Ascending aorta (tissue), 2 donors: ENCODE results near the gene PRSS27. TPM values are rescaled to one million over a fixed set of nuclear protein-coding genes. Genes with fewer than 3 reads are reported as not detected.
A peak's percentile ranks its signal among the peaks of the same experiment; 100 is the strongest.
"Not testable (repeated sequence)": the region's sequence is repeated elsewhere in the genome, so short reads cannot be mapped to it uniquely, and the experiment has no call there.

ENCODE experiments used
- DNase-seq, 2 donors: peaks; one replicate each; pipeline ENCODE4 v3.0.0-alpha.2; 2019; ENCODE audit warnings: low spot score in 2 of 2
- H3K27ac ChIP-seq, 2 donors: fragments of 200-600 bp; sonication (generic); one replicate each; pipeline ENCODE4 v1.5.1; 2016 to 2017; ENCODE audit warnings: mild to moderate bottlenecking in 1 of 2
- H3K27me3 ChIP-seq: fragments of 200-600 bp; sonication (generic); one replicate; pipeline ENCODE4 v1.5.1; 2017
- H3K36me3 ChIP-seq, 2 donors: fragments of 200-600 bp; sonication (generic); one replicate each; pipeline ENCODE4 v1.5.1; 2016
- H3K4me1 ChIP-seq, 2 donors: fragments of 200-600 bp; sonication (generic); one replicate each; pipeline ENCODE4 v1.5.1; 2016 to 2017; ENCODE audit warnings: mild to moderate bottlenecking in 1 of 2
- H3K4me3 ChIP-seq, 2 donors: fragments of 200-600 bp; sonication (generic); one replicate each; pipeline ENCODE4 v1.5.1; 2016 to 2017; ENCODE audit warnings: mild to moderate bottlenecking in 1 of 2
- H3K9me3 ChIP-seq, 2 donors: fragments of 200-600 bp; sonication (generic); one replicate each; pipeline ENCODE4 v1.5.1; 2016
- CTCF ChIP-seq, 3 experiments: fragments of 200-600 bp in 2 of 3; fragments of 450-650 bp in 1 of 3; sonication (generic) in 2 of 3; IDR thresholded peaks; one replicate each; pipeline ENCODE4 v1.5.1; 2016 to 2019; ENCODE audit warnings: antibody characterized with exemption in 3 of 3, mild to moderate bottlenecking in 1 of 3, moderate library complexity in 1 of 3
- intact Hi-C: fragments of 100-400 bp; cut with DNase I; formaldehyde crosslinking; loops from one replicate; pipeline ENCODE4 v1.15.1; 2023
- total RNA-seq: library from RNA; depleted of rRNA; stranded (reverse); fragments of >200 nt; gene quantifications from one replicate; pipeline ENCODE4 v1.1.0, GENCODE V29; 2016

Gene PRSS27
- total RNA-seq, 1 donor from 2014 or later = not detected

DNA sequence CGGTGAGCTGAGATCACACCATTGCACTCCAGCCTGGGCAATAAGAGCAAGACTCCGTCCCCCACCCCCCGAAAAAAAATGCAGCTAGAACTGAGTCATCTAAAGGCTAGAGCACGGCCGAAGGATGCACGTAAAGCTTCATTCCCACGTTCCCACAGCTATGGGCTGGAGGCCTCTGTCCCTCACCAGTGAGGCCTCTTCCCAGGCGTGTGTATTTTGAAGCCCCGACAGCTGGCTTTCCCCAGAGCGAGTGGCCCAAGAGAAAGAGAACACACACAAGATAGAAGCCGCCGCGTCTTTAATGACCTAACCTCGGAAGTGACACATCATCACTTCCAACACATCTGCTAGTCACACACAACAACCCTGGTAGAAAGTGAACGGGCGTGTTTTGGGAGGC, 44.3 kb downstream of the PRSS27 start:
- intact Hi-C loops = loop anchor here (10.0 kb wide), 1 partner anchor 1271 kb away; no protein-coding TSS in a partner anchor
- Histone ChIP-seq H3K27me3 (no peaks in the 10 kb centered on the region), H3K9me3 (no peaks in the 10 kb centered on the region), H3K36me3 (no peaks in the 10 kb centered on the region), H3K4me3 (no peak overlapping the region), H3K4me1 (peaks cover 0 to 10% of the 10 kb centered on the region in 2 donors), H3K27ac (no peak overlapping the region)
- TF ChIP-seq CTCF (IDR thresholded peaks at IDR 0.05) = no peak
- DNase-seq = peak in 1 of 2 donors; percentile 52

- H3K9me3 ChIP-seq = no peaks in the 10 kb centered on the region
- no peak for TF ChIP-seq CTCF (IDR thresholded peaks at IDR 0.05)
- no peak overlapping the region for H3K4me3 ChIP-seq
- intact Hi-C loops = loop anchor here (10.0 kb wide), 1 partner anchor 1270 kb away; no protein-coding TSS in a partner anchor
- no peaks in the 10 kb centered on the region for H3K27me3 ChIP-seq
- DNase-seq = peak in 1 of 2 donors; percentile 55
- no peaks in the 10 kb centered on the region for H3K36me3 ChIP-seq
- peaks cover 0 to 10% of the 10 kb centered on the region in 2 donors for H3K4me1 ChIP-seq
- H3K27ac ChIP-seq = no peak overlapping the region
Observed at GRCh38 chr16:2675021-2675420, 45.0 kb downstream of the PRSS27 start.

DNA sequence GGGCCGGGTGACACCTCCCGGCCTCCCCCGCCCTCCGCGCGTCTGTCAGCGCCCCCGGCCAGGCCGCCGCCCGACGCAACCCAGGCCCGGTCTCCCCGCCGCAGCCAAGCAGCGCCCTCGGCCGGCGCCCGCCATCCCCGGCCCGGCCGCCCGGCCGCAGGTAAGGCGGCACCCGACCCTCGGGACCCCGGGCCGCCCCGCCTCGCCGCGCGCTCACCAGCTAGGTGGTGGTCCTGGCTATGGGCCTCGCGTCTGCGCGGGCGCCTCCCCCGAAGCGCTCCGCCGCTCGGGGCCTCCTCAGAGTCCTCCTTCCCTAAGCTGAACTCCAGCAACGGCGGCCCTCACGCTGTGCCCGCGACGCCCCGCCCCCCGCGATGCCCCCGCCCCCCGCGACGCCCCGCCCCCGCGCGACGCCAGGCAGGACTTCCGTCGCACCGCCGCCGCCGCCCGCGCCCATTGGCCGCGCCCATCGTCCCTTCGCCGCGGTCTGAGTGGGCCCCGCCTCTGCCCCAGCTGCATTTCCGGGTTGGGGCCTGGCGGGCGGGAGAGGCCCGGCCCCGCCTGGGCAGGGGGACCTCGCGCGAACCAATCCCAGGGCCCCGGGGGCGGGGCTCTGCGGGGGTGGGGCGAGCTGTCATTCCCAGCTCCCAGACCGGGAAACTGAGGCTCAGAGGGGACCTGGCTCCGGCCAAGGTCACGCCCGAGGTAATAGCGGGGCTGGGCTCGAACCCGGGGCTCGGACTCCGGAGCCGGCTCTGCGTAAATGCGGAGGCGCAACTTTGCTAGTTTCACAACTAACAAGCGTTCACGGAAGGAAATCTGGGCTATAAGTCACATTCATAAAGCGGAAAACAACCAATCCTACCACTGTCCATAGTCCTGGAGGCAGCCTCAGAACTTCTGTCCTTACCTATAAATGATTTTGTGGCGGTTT, 46.7 kb downstream of the PRSS27 start:
- Histone ChIP-seq H3K4me1 (peaks cover 0 to 14% of the 10 kb centered on the region in 2 donors), H3K4me3 (peak overlapping the region; percentile 67 to 83), H3K27me3 (no peaks in the 10 kb centered on the region), H3K27ac (peak overlapping the region; percentile 66 to 75), H3K36me3 (peaks cover 0 to 6% of the 10 kb centered on the region in 2 donors), H3K9me3 (no peaks in the 10 kb centered on the region)
- no peak for TF ChIP-seq CTCF (IDR thresholded peaks at IDR 0.05)
- intact Hi-C loops = loop anchor here (1.0 to 10.0 kb wide), 5 partner anchors 9 to 1269 kb away; partner anchors contain the start of genes CEMP1, ELOB and KCTD5
- DNase-seq = peak; percentile 85 to 97

- Histone ChIP-seq H3K4me3 (peak overlapping the region; percentile 67 to 83), H3K36me3 (peaks cover 0 to 9% of the 10 kb centered on the region in 2 donors), H3K9me3 (no peaks in the 10 kb centered on the region), H3K27ac (no peak overlapping the region), H3K4me1 (peaks cover 0 to 14% of the 10 kb centered on the region in 2 donors), H3K27me3 (no peaks in the 10 kb centered on the region)
- intact Hi-C loops = loop anchor here (2.0 to 10.0 kb wide), 4 partner anchors 106 to 1267 kb away; partner anchors contain the start of genes CEMP1 and ELOB
- no peak for TF ChIP-seq CTCF (IDR thresholded peaks at IDR 0.05)
- DNase-seq = peak in 1 of 2 donors; percentile 50
Observed at GRCh38 chr16:2671741-2672140, 48.3 kb downstream of the PRSS27 start.

- H3K36me3 ChIP-seq, H3K9me3 ChIP-seq, H3K4me3 ChIP-seq, H3K27me3 ChIP-seq, H3K27ac ChIP-seq, DNase-seq: not testable (repeated sequence)
- peaks cover 0 to 14% of the 10 kb centered on the region in 2 donors for H3K4me1 ChIP-seq
- intact Hi-C loops = loop anchor here (5.0 to 10.0 kb wide), 3 partner anchors 106 to 1266 kb away; partner anchors contain the start of genes CEMP1 and ELOB
Observed at GRCh38 chr16:2671193-2671592, 48.8 kb downstream of the PRSS27 start.

- Histone ChIP-seq H3K4me3 (peak overlapping the region in 1 of 2 donors; percentile 38), H3K4me1 (peaks cover 0 to 14% of the 10 kb centered on the region in 2 donors)
- H3K27me3 ChIP-seq, H3K27ac ChIP-seq, H3K9me3 ChIP-seq, H3K36me3 ChIP-seq: not testable (repeated sequence)
- intact Hi-C loops = loop anchor here (5.0 to 10.0 kb wide), 3 partner anchors 107 to 1265 kb away; partner anchors contain the start of genes CEMP1 and ELOB
- DNase-seq = peak in 1 of 2 donors; percentile 81
- TF ChIP-seq CTCF (IDR thresholded peaks at IDR 0.05) = peak; percentile 41 to 75 (median 62)
Observed at GRCh38 chr16:2670017-2670416, 50.0 kb downstream of the PRSS27 start.

DNA sequence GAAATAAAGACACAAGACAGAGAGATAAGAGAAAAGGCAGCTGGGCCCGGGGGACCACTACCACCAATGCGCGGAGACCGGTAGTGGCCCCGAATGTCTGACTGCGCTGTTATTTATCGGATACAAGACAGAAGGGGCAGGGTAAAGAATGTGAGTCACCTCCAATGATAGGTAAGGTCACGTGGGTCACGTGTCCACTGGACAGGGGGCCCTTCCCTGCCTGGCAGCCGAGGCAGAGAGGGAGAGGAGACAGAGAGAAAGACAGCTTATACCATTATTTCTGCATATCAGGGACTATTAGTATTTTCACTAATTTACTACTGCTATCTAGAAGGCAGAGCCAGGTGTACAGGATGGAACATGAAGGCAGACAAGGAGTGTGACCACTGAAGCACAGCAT, 50.4 kb downstream of the PRSS27 start:
- H3K27me3 ChIP-seq, intact Hi-C loops, H3K9me3 ChIP-seq, DNase-seq, H3K27ac ChIP-seq, H3K36me3 ChIP-seq: not testable (repeated sequence)
- Histone ChIP-seq H3K4me1 (peaks cover 0 to 14% of the 10 kb centered on the region in 2 donors), H3K4me3 (peak overlapping the region in 1 of 2 donors; percentile 38)

DNA sequence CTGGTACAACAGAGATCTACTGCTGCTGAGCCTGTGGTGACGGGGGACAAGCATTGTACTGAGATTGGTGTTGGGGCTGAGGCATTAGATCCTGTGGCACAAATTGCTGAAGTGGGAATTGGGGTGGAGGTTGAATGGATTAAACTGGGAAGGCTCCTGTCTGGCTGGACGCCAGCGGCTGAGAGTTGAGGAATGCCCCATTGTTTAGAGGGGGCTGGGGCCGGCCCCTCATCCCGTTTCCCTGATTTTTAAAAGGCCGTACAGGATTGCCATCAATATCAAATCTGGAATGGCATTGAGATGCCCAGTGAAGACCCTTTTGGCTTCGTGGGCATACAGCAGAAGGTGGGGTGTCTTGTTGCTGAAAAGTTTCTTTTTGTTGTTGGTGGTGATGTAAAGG, 53.4 kb downstream of the PRSS27 start:
- H3K4me1 ChIP-seq, H3K27ac ChIP-seq, H3K9me3 ChIP-seq, intact Hi-C loops, H3K27me3 ChIP-seq, H3K4me3 ChIP-seq, DNase-seq: not testable (repeated sequence)
- peaks cover 0 to 14% of the 10 kb centered on the region in 2 donors for H3K36me3 ChIP-seq
